ENCODE measurements around the gene GPR15LG.
"Not testable (repeated sequence)": the region's sequence is repeated elsewhere in the genome, so short reads cannot be mapped to it uniquely, and the experiment has no call there.

Gene GPR15LG

GRCh38 chr10:84166620-84167288 is 6.8 kb upstream of the GPR15LG start:
- no peak for DNase-seq

GRCh38 chr10:84167289-84167653 is 6.3 kb upstream of the GPR15LG start:
- not testable (repeated sequence) for DNase-seq

- DNase-seq, result not testable (repeated sequence)
Measured at GRCh38 chr10:84168382-84168781, 5.2 kb upstream of the GPR15LG start.

- DNase-seq, result not testable (repeated sequence)
Measured at GRCh38 chr10:84171237-84171636, 2.4 kb upstream of the GPR15LG start.

GRCh38 chr10:84171700-84172466 is 1.7 kb upstream of the GPR15LG start:
- DNase-seq, result not testable (repeated sequence)

- DNase-seq, result no peak
Measured at GRCh38 chr10:84172467-84173356, 889 bp upstream of the GPR15LG start.

- DNase-seq, result no peak
Measured at GRCh38 chr10:84175436-84175835, 1.8 kb downstream of the GPR15LG start.

GRCh38 chr10:84176351-84176750 is 2.8 kb downstream of the GPR15LG start:
- no peak for DNase-seq

- no peak for DNase-seq
Measured at GRCh38 chr10:84176836-84177474, 3.4 kb downstream of the GPR15LG start.

- DNase-seq, result no peak
Measured at GRCh38 chr10:84177541-84178141, 4.0 kb downstream of the GPR15LG start.

GRCh38 chr10:84178160-84178609 is 4.6 kb downstream of the GPR15LG start:
- DNase-seq, result no peak

- no peak for DNase-seq
Measured at GRCh38 chr10:84179059-84179710, 5.6 kb downstream of the GPR15LG start.

GRCh38 chr10:84180386-84180785 is 6.8 kb downstream of the GPR15LG start:
- not testable (repeated sequence) for DNase-seq

GRCh38 chr10:84181631-84182030 is 8.0 kb downstream of the GPR15LG start:
- DNase-seq, result no peak

GRCh38 chr10:84184517-84184916 is 10.9 kb downstream of the GPR15LG start:
- DNase-seq, result no peak

GRCh38 chr10:84185526-84186175 is 12.1 kb downstream of the GPR15LG start:
- DNase-seq, result no peak

- no peak for DNase-seq
Measured at GRCh38 chr10:84188815-84189214, 15.2 kb downstream of the GPR15LG start.

- no peak for DNase-seq
Measured at GRCh38 chr10:84190621-84191020, 17.0 kb downstream of the GPR15LG start.

GRCh38 chr10:84191106-84191505 is 17.5 kb downstream of the GPR15LG start:
- DNase-seq, result no peak

- DNase-seq, result no peak
Measured at GRCh38 chr10:84193327-84193726, 19.7 kb downstream of the GPR15LG start.

GRCh38 chr10:84193846-84194423 is 20.3 kb downstream of the GPR15LG start:
- DNase-seq, result no peak

All from cortex of kidney (tissue), 1 donor.